CD4-positive, alpha-beta memory T cell (primary cell): ENCODE results near the gene MYO1C. TPM values are rescaled to one million over a fixed set of nuclear protein-coding genes. Genes with fewer than 3 reads are reported as not detected.

ENCODE experiments used
- CTCF ChIA-PET: fragments of 350-600 bp; sonication (Branson Sonifier 250); formaldehyde crosslinking; loops from one replicate; lab custom pipeline; 2021; ENCODE audit warnings: inconsistent platforms; ENCODE audit not compliant: partially characterized antibody; lab: Charles Lee
- POLR2A ChIA-PET: fragments of 350-600 bp; sonication (Branson Sonifier 250); formaldehyde crosslinking; loops from one replicate; lab custom pipeline; 2021; ENCODE audit not compliant: partially characterized antibody; lab: Charles Lee
- DNase-seq, 5 donors: peaks; one replicate each; pipeline versions ENCODE4 v3.0.0 to v3.0.0-alpha.2; 2020 to 2022; ENCODE audit warnings: mixed read lengths in 1 of 5
- H3K27ac ChIP-seq: one replicate; pipeline ENCODE4 v1.7.0; 2013; ENCODE audit warnings: low read depth, low read length
- H3K27me3 ChIP-seq: 2 replicates; pipeline ENCODE4 v1.7.0; 2013; ENCODE audit warnings: mild to moderate bottlenecking, low read length, moderate library complexity; ENCODE audit not compliant: insufficient read depth
- H3K36me3 ChIP-seq: 2 replicates; pipeline ENCODE4 v1.7.0; 2013; ENCODE audit warnings: mild to moderate bottlenecking, low read length, moderate library complexity; ENCODE audit not compliant: insufficient read depth
- H3K4me1 ChIP-seq: 2 replicates; pipeline ENCODE4 v1.7.0; 2013; ENCODE audit warnings: mild to moderate bottlenecking, low read length, moderate library complexity; ENCODE audit not compliant: insufficient read depth
- H3K4me3 ChIP-seq, 2 donors: one replicate each; pipeline ENCODE4 v1.7.0; 2013; ENCODE audit warnings: low read length in 2 of 2, mild to moderate bottlenecking in 1 of 2
- H3K9me3 ChIP-seq, 2 donors: one replicate each; pipeline ENCODE4 v1.7.0; 2013; ENCODE audit warnings: low read length in 2 of 2, control low read depth in 1 of 2; ENCODE audit not compliant: control insufficient read depth in 1 of 2
- H3K27ac Mint-ChIP-seq, 7 donors: one replicate each; pipeline ENCODE4 v1.8.0; 2020 to 2021; ENCODE audit warnings: mixed read lengths in 7 of 7, mild to moderate bottlenecking in 6 of 7, inconsistent platforms in 3 of 7, moderate library complexity in 3 of 7
- H3K27me3 Mint-ChIP-seq, 2 donors: one replicate each; pipeline ENCODE4 v1.8.0; 2020 to 2021; ENCODE audit warnings: mixed read lengths in 2 of 2
- H3K36me3 Mint-ChIP-seq, 2 donors: one replicate each; pipeline ENCODE4 v1.8.0; 2020 to 2021; ENCODE audit warnings: mixed read lengths in 2 of 2, inconsistent platforms in 1 of 2, mild to moderate bottlenecking in 1 of 2
- H3K4me1 Mint-ChIP-seq, 4 donors: one replicate each; pipeline ENCODE4 v1.8.0; 2020 to 2021; ENCODE audit warnings: mixed read lengths in 4 of 4, mild to moderate bottlenecking in 1 of 4
- H3K4me3 Mint-ChIP-seq, 8 donors: one replicate each; pipeline ENCODE4 v1.8.0; 2020 to 2021; ENCODE audit warnings: mixed read lengths in 8 of 8, mild to moderate bottlenecking in 7 of 8, moderate library complexity in 6 of 8, inconsistent platforms in 3 of 8
- H3K9me3 Mint-ChIP-seq, 8 donors: one replicate each; pipeline ENCODE4 v1.8.0; 2020 to 2021; ENCODE audit warnings: mixed read lengths in 8 of 8, mild to moderate bottlenecking in 5 of 8, inconsistent platforms in 3 of 8, moderate library complexity in 1 of 8
- intact Hi-C: fragments of 100-400 bp; cut with micrococcal nuclease; formaldehyde crosslinking; loops from one replicate; pipeline ENCODE4 v1.15.1; 2023
- polyA plus RNA-seq, 2 donors: library from polyadenylated mRNA; unstranded; fragments of 300-500 nt; fragmentation: Illumina TruSeq; gene quantifications; one replicate each; pipeline ENCODE4 v1.2.3, GENCODE V29; 2021
- total RNA-seq, 2 experiments: library from RNA; stranded (reverse); gene quantifications; one replicate each; pipeline ENCODE4 v1.2.3, GENCODE V29; 2021

Gene MYO1C
- total and polyA plus RNA-seq, 4 experiments from 2014 or later, result 6.3 to 31.1 (median 24.8) TPM

DNA sequence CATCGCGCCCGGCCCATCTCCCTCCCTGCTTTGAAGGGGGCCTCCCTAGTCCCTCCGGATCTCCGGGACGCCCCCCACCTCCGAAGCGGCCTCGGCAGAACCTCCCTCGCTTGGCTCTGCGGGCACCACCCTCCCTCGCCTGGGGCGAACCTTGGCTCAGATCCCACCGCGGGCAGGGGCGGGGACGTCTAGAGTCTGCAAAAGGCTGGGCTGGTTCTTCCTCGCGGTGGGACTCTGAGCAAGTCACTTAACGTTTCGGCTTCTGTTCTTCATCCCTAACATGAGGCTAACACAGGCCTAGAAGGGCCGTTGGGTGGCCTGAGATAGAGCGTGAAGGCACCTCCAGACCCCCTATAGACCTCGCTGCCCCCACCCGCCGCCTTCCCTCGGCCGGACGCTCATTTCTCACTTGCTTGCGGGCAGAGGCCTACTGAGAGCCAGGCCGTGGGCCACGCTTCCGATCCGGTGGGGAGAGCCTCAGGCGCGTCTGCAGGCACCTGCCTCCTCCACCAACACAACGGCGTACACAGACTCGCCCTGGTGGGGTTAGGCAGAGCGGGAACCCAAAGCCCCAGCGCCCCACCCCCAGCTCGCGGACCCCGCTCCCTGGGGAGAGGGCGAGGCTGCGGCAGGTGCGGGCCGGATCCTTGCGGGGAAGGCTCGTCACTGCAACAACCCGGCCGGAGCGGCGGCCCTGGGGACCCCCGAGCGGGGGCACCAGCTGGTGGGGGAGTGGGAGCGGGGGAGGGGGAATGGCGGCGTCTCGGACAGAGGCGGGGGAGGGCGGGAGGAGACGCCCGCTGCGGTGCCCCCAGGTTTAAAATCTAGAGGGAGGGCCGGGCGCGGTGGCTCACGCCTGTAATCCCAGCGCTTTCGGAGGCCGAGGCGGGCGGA lies 5.4 kb downstream of the MYO1C start:
- H3K9me3 ChIP-seq, result no peaks in the 10 kb centered on the region
- H3K36me3 ChIP-seq, result no peaks in the 10 kb centered on the region
- Mint-ChIP-seq H3K9me3 (peaks cover 0 to 4% (median 0%) of the 10 kb centered on the region in 8 donors), H3K27me3 (no peaks in the 10 kb centered on the region), H3K27ac (peak overlapping the region; percentile 87 to 97 (median 94)), H3K36me3 (peaks cover 5 to 17% of the 10 kb centered on the region in 2 donors), H3K4me1 (peaks cover 17 to 55% (median 33%) of the 10 kb centered on the region in 4 donors), H3K4me3 (peak overlapping the region; percentile 85 to 91 (median 88))
- intact Hi-C loops, result no loop called here
- no peaks in the 10 kb centered on the region for H3K27me3 ChIP-seq
- peaks cover 44% of the 10 kb centered on the region for H3K4me1 ChIP-seq
- peak; percentile 73 to 90 (median 77) for DNase-seq
- peak overlapping the region; percentile 72 for H3K27ac ChIP-seq
- CTCF ChIA-PET, result interaction anchor here (0.7 to 1.1 kb wide), 4 partner anchors 24 to 125 kb away, joined by 3 to 4 read pairs (median 3); no protein-coding TSS in a partner anchor
- POLR2A ChIA-PET, result interaction anchor here (0.6 to 5.4 kb wide), 12 partner anchors 11 to 136 kb away, joined by 3 to 56 read pairs (median 6); partner anchors contain the start of genes CRK, INPP5K and YWHAE
- H3K4me3 ChIP-seq, result peak overlapping the region in 1 of 2 donors; percentile 54

DNA sequence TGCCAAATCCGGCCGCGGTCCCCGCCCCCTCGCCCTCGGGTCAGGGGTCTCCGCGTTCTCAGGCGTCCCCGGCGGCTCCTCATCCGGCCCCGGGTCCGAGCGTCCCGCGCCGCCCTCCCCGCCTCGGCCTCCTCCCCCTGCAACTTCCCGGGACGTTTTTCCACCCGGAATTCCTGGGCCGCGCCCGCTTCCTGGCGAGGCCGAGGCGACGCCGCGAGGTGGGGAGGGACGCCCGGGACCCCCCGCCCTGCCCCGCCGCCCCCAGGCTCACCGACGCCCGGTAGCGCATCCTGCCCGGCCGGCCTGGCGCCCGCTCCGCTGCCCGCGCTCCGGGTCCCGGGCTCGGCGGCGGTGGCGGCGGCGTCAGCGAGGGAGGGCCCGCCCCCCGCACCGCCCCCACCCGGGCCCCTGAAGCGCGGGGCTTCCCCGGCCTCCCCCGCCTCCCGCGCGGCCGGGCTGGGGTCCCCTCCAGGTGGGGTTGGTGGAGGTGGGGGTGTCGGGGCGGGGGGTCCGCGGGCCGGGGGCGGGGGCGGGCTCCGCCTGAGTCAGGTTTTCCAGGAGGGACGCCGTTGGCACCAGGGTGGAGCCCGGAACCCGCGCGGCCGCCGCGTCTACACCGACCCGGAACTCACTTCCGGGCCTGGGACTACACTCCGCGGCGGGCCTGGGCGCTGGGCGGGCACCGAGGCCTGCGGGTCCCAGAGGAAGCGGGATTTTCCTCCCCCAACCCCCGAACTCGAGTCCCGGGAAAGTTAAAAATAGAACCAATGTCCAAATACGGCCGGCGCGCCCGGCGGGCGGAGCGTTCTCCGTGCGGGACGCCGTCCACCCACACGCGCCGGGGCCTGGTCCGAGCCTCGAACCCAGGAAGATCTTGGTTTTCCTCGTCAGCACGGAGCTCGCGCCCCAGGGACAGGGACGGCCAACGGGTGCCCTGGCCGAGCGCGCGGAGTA lies 6.8 kb downstream of the MYO1C start:
- Histone ChIP-seq H3K27ac (peak overlapping the region; percentile 72), H3K4me3 (peak overlapping the region; percentile 19 to 52), H3K9me3 (no peaks in the 10 kb centered on the region), H3K4me1 (peaks cover 38% of the 10 kb centered on the region), H3K27me3 (no peaks in the 10 kb centered on the region), H3K36me3 (peaks cover 3% of the 10 kb centered on the region)
- ChIA-PET CTCF (interaction anchor here (0.9 kb wide), 1 partner anchor 124 kb away, joined by 3 read pairs; no protein-coding TSS in a partner anchor), POLR2A (interaction anchor here (0.8 to 5.4 kb wide), 13 partner anchors 22 to 120 kb away, joined by 3 to 56 read pairs (median 5); partner anchors contain the start of genes CRK and INPP5K)
- intact Hi-C loops, result no loop called here
- peaks cover 10 to 24% of the 10 kb centered on the region in 2 donors for H3K36me3 Mint-ChIP-seq
- peaks cover 15 to 57% (median 28%) of the 10 kb centered on the region in 4 donors for H3K4me1 Mint-ChIP-seq
- peak overlapping the region in 4 of 7 donors; percentile 30 to 97 (median 64) for H3K27ac Mint-ChIP-seq
- H3K4me3 Mint-ChIP-seq, result peak overlapping the region in 5 of 8 donors; percentile 84 to 91 (median 87)
- peaks cover 0 to 4% (median 0%) of the 10 kb centered on the region in 8 donors for H3K9me3 Mint-ChIP-seq
- peak; percentile 59 to 83 (median 59) for DNase-seq
- no peaks in the 10 kb centered on the region for H3K27me3 Mint-ChIP-seq

DNA sequence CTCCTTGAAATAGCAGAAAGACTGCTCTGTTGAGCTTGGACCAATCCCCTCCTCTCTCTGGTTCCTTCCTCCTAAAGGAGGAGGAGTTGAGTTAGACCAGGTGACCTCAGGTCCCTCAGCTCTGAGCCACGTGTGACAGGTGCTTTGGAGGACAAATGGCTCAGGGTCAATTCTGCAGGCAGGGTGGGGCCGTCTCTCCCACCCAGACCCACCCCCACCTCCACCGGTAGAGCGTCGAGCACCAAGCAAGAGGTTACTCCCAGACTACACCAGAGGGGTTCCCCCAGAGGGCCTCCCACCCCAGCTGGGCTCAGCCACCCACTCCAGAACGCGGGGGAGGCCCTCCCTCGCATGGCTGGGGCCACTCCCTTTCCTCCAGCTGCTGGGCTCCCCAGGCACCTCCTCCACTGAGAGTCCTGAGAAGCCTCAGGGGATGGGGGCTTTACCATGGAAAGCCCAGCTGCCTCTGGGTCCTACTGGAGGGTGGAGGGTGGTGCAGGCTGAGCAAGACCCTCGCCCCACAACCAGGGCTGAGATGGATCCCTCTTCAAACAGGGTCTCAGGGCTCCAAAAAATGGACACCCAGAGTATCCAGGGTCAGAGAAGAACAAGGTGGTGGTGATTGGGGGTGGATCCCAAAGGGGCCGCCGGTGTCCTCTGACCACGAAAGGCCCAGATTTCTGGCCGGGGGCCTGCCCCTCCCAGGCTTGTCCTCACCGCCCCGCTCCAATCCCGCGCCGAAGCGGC lies 7.6 kb downstream of the MYO1C start:
- Histone ChIP-seq H3K4me1 (peaks cover 32% of the 10 kb centered on the region), H3K27me3 (no peaks in the 10 kb centered on the region), H3K36me3 (peaks cover 3% of the 10 kb centered on the region), H3K4me3 (peak overlapping the region; percentile 19 to 52), H3K27ac (peak overlapping the region; percentile 69), H3K9me3 (no peaks in the 10 kb centered on the region)
- ChIA-PET POLR2A (interaction anchor here (0.8 to 2.2 kb wide), 8 partner anchors 21 to 34 kb away, joined by 3 to 7 read pairs (median 5); partner anchors contain the start of genes CRK and INPP5K), CTCF (interaction anchor here (0.8 to 0.9 kb wide), 2 partner anchors 32 to 123 kb away, joined by 3 read pairs; partner anchors contain the start of gene INPP5K)
- Mint-ChIP-seq H3K27me3 (no peaks in the 10 kb centered on the region), H3K4me1 (peaks cover 12 to 48% (median 22%) of the 10 kb centered on the region in 4 donors), H3K27ac (peak overlapping the region; percentile 85 to 96 (median 92)), H3K9me3 (no peaks in the 10 kb centered on the region), H3K4me3 (peak overlapping the region; percentile 84 to 88 (median 85)), H3K36me3 (peaks cover 10 to 25% of the 10 kb centered on the region in 2 donors)
- DNase-seq, result peak; percentile 48 to 83 (median 57)
- intact Hi-C loops, result no loop called here

DNA sequence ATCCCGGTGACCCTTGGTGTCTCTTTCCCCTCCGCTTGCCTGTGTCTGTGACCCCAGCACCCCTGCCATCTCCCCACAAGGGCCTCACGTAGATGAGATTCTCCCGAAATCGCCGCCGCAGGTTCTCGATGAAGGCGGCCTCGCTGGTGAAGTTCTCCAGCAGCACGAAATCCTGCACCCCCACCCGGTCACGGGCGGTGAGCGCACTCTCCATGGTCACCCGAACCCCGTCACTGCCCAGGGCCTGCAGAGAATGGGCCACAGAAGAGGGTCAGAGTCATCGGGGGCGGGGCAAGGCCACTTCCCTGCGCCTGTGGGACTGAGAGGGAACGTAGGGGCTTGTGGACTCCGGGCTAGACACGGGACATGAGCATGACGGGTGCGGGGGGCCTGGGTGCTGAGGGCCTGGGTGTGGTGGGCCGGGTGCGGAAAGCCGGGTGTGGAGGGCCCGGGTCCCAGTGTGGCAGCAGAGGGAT lies 8.4 kb downstream of the MYO1C start:
- Mint-ChIP-seq H3K36me3 (peaks cover 10 to 28% of the 10 kb centered on the region in 2 donors), H3K4me1 (peaks cover 12 to 46% (median 20%) of the 10 kb centered on the region in 4 donors), H3K9me3 (no peaks in the 10 kb centered on the region), H3K27me3 (no peaks in the 10 kb centered on the region), H3K27ac (peak overlapping the region in 4 of 7 donors; percentile 70 to 96 (median 90)), H3K4me3 (peak overlapping the region in 7 of 8 donors; percentile 54 to 88 (median 82))
- no peaks in the 10 kb centered on the region for H3K9me3 ChIP-seq
- H3K36me3 ChIP-seq, result peaks cover 3% of the 10 kb centered on the region
- POLR2A ChIA-PET, result interaction anchor here (1.0 to 2.2 kb wide), 3 partner anchors 24 to 28 kb away, joined by 3 to 6 read pairs (median 5); partner anchors contain the start of gene CRK
- H3K4me1 ChIP-seq, result peaks cover 29% of the 10 kb centered on the region
- intact Hi-C loops, result no loop called here
- CTCF ChIA-PET, result interaction anchor here (0.8 kb wide), 1 partner anchor 33 kb away, joined by 3 read pairs; the partner anchor contains the start of gene INPP5K
- H3K4me3 ChIP-seq, result no peak overlapping the region
- H3K27ac ChIP-seq, result peak overlapping the region; percentile 40
- no peak for DNase-seq
- no peaks in the 10 kb centered on the region for H3K27me3 ChIP-seq

DNA sequence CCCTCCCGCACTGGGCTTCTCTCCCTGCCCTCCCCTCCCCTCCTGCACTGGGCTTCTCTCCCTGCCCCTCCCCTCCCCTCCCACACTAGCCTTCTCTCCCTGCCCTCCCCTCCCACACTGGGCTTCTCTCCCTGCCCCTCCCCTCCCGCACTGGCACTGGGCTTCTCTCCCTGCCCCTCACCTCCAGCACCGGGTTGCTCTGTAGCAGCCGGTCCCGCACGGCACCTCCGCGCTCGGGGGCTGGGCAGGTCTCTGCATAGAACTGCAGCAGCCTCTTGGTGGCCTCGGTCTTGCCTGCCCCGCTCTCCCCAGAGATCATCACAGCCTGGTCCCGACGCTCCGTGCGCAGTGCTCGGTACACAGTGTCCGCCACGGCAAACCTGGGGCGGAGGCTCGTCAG lies 9.8 kb downstream of the MYO1C start:
- Histone ChIP-seq H3K4me3 (no peak overlapping the region), H3K9me3 (no peaks in the 10 kb centered on the region), H3K27ac (no peak overlapping the region), H3K36me3 (peaks cover 5% of the 10 kb centered on the region), H3K4me1 (peaks cover 20% of the 10 kb centered on the region), H3K27me3 (no peaks in the 10 kb centered on the region)
- intact Hi-C loops, result no loop called here
- ChIA-PET CTCF (no interaction called here), POLR2A (no interaction called here)
- DNase-seq, result no peak
- H3K36me3 Mint-ChIP-seq, result peaks cover 13 to 32% of the 10 kb centered on the region in 2 donors
- H3K27ac Mint-ChIP-seq, result peak overlapping the region in 1 of 7 donors; percentile 96
- no peaks in the 10 kb centered on the region for H3K27me3 Mint-ChIP-seq
- peaks cover 10 to 35% (median 14%) of the 10 kb centered on the region in 4 donors for H3K4me1 Mint-ChIP-seq
- peak overlapping the region in 1 of 8 donors; percentile 36 for H3K4me3 Mint-ChIP-seq
- H3K9me3 Mint-ChIP-seq, result no peaks in the 10 kb centered on the region

DNA sequence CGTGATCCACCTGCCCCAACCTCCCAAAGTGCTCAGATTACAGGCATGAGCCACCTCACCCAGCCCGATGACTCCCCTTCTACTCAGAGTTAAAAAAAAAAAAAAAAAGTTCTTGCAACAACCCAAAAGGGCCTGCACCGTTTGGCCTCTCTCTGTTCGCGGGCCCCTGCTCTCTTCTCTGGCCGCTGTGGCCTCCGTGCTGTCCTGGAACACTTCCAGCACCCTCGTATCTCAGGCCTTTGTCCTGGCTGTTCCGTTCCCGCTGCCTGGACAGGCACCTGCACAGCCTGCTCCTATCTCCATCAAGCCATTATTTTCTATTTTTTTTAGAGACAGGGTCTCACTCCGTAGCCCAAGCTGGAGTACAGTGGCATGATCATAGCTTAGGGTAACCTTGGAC lies 10.8 kb downstream of the MYO1C start:
- Histone ChIP-seq H3K4me1 (peaks cover 11% of the 10 kb centered on the region), H3K27me3 (no peaks in the 10 kb centered on the region), H3K4me3 (no peak overlapping the region), H3K27ac (no peak overlapping the region), H3K36me3 (peaks cover 7% of the 10 kb centered on the region), H3K9me3 (no peaks in the 10 kb centered on the region)
- Mint-ChIP-seq H3K9me3 (no peaks in the 10 kb centered on the region), H3K27me3 (no peaks in the 10 kb centered on the region), H3K27ac (peak overlapping the region in 4 of 7 donors; percentile 7 to 66 (median 31)), H3K4me1 (peaks cover 6 to 29% (median 10%) of the 10 kb centered on the region in 4 donors), H3K36me3 (peaks cover 13 to 28% of the 10 kb centered on the region in 2 donors), H3K4me3 (no peak overlapping the region)
- POLR2A ChIA-PET, result interaction anchor here (1.4 kb wide), 1 partner anchor 81 kb away, joined by 3 read pairs; the partner anchor contains the start of gene YWHAE
- CTCF ChIA-PET, result interaction anchor here (1.2 kb wide), 1 partner anchor 117 kb away, joined by 5 read pairs; no protein-coding TSS in a partner anchor
- no peak for DNase-seq
- intact Hi-C loops, result no loop called here
